ENCODE results near the gene MPRIP.

Gene MPRIP

DNA sequence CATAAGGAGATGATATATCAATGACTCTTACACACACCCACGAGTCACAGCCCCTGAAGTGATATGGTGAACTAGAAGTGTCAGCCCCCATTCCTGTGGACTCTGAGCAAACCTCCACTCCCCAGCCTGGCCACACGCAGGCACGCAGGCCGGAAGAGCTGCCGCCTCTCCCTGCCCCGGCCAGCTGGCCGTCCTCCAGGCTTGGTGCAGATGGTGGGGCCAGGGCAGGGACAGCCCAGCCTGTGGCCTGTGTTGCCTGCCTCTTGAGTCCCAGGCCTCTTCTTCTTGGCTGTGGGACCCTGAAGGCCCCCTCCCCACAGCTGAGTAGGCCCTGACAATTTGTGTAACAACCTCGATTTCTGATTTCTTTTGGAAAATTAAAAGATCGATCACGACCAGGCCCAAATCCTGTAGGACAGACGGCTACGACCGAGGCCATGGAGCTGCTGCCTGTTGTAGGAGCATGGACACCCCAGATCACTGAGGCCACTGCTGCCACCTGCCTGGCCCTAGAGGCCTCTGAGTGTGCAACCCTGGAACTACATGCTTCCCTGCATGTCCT is 10.0 kb upstream of the MPRIP start:
- DNase-seq = no peak

DNA sequence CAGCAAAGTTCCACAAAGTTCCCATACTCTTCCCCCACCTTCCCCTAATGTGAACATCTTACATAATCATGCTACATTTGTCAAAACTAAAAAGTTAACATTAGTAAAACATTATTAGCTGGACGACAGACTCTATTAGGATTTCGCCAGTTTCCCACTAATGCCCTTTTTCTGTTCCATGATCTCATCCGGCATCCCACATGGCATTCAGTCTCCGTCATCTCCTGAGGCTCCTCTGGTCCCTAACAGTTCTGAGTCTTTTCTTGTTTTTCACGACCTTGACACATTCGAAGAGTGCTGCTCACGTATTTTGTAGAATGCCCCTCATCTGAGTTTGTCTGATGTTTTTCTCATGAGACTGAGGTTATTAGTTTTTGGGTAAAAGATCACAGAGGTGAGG is 8.8 kb upstream of the MPRIP start:
- DNase-seq = no peak

DNA sequence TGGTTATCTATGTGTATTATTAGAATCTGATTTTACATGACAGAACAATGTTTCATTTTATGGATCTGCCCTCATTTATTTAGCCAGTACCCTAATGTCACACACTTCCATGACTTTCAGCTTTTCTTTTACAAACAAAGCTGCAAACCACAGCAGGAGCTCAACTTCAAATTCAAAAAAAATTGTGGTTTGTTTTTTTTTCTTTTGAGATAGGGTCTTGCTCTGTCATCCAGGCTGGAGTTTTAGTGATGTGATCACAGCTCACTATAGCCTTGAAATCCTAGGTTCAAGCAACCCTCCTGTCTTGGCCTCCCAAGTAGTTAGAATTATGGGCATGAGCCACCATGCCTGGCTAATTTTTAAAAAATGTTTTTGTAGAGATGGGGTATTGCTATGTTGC is 8.2 kb upstream of the MPRIP start:
- DNase-seq = no peak

DNA sequence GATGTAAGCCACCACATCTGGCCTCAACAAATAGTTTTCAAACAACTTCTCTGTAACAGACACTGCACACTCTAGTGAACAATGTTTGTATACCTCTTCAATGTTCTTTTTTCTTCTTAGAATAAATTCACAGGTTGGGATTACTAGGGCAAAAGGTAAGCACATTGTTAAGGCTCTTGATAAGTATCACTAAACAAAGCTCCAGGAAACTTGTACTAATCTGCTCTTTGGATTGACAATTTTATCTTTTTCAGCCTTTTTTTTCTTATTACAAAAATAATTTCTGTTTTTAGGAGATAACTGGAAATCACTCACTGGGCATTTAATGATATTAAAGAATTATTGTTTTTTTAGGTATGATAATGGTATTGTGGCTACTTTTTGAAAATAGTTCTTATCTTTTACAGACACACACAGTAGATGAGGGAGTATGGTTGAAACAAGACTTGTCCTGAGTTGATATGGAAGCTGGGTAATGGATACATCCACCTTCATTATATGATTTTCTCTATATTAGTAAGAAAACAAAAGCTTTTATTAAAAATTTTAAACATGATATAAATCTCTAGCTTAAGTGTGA is 7.7 kb upstream of the MPRIP start:
- DNase-seq = no peak

DNA sequence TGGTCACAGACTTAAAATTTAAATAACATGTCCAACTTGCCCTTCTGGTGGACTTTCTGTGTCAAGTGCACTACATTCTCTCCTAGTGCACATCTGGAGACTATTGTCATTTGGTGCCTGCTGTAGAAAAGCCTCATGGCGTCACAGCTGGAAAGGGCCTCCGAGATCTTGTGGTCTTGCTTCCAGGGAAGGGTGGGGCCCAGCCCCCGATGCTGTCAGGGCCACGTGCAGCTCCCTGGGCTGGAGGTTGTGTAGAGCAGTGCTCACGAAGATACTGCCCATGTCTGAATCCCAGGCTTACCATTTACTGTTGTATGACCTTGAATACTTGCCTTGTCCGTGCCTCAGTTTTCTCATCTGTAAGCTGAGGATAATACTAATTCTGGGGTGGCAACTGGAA is 6.8 kb upstream of the MPRIP start:
- no peak for DNase-seq

DNA sequence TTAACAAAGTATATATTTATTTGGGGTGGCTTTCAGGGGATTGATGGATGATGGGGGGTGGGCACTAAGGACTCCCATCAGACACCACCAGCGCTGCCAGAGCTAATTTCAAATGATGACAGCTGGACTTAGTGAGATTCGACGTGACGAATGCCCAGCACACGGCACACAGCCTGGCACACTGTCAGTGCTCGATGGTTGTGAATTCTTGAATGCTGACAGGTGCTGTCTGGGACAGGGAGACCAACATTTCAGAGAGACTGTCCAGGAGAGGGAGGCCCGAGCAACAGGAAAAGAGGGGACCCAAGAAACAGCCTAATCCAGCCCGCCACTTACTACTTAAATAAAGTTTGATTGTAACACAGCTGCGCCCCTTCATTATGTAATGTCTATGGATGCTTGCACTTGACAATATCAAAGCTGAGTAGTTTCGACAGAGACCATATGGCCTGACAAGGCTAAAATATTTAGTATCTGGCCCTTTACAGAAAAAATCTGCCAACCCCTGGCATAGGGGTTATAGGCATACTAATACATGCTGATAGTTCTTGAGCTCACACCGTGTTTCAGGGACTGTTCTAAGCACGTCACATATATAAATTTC is 6.2 kb upstream of the MPRIP start:
- no peak for DNase-seq

DNA sequence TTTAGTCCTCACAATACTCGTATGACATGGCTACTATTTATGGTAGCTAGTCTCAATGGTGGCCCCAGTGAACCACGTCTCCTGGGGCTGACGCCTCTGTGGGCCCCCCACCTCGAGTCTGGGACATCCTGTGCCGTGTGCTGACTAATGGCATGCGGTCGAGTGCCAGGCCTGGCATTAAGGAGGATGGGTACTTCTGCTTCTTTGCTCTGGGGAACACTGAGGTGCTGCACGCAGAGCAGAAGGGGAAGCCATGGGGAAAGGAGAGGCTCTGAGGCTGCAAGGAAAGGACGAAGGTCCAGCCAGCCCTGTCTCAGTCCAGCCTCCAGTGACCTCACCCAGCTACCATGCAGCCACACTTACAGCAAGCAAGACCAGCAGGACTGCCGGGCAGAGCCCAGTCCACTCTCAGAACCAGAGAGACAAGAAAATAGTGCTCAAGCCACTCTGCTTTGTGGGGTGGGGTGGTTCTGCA is 5.7 kb upstream of the MPRIP start:
- no peak for DNase-seq

DNA sequence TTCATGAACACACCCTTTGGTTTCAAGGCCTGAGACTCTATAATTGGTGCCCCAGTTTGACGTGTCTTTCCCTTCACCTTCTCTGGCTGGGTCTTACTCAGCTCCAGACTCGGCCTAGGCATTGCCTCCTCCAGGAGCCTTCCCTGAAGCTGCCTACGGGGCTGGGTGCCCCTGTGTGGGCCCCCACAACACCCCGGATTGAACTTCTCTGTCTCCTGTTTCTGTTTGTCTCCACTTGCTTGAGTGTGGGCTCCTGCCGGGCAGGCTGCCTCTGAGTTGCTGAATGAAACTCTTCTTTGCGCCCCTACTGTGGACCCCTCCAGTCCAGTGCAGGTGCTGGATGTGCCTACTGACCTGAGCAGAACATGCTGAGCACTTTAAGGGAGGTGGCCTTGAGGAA is 2.3 kb upstream of the MPRIP start:
- DNase-seq = no peak

DNA sequence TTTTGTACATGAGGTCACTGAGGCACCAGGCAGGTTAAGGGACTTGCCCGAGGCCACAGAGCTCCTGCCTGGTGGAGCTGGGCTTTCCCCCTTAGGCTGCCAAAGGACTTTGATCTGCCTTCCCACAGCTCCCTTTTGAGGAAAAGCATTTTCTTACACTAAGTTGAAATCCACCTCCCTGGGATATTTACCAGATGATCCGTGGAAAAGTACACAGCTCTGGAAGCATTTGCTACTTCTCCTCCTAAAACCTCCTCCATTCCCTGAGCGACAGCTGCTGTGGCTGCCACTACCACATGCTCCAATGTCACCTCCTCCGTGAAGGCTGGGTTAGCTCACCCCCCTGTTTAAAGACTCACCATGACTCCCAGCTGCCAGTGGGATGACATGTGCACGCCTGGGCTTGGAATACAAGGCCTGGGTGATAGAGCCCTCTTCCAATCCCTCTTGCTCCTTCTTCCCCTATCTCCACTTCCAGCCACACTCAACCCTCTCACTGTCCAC is 1.2 kb upstream of the MPRIP start:
- DNase-seq = no peak

DNA sequence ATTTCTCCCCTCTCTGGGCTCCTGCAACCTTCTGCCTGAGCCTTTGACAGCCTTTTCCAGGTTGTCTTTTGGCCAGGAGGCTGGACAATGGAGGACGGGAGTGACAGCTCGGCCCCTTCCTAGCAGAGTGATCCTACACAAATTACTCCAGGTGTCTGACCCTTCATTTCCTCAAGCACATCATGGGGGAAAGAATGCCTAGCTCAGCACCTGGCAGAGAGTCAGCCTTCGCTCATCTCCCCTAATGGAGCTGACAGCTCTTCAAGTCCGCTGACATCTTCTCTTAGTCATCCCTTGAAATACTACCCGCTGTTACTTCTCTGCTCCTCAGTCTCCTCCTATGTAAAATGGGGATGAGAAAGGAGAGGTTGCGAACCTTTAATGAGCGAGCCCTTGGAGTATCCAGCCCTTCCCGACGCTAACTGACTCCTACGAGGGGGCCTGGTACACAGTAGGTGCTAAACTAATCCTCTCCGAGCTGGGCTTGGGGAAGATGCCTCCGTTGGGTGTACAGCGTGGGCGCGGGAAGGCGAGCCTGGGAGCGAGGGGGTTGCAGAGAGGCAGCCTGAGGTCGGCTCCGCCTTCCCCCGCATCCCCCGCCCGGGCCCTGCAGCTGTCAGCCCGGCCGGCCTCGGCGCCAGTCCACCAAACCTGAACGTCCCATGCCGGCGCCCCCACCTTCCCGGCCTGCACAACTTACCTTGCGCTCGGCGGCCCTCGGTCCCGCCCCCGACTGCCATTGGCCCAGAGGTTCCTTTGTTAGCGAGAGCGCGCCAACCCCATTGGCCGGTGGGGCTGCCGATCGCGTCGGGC is 480 bp upstream of the MPRIP start:
- DNase-seq = peak; percentile 97

DNA sequence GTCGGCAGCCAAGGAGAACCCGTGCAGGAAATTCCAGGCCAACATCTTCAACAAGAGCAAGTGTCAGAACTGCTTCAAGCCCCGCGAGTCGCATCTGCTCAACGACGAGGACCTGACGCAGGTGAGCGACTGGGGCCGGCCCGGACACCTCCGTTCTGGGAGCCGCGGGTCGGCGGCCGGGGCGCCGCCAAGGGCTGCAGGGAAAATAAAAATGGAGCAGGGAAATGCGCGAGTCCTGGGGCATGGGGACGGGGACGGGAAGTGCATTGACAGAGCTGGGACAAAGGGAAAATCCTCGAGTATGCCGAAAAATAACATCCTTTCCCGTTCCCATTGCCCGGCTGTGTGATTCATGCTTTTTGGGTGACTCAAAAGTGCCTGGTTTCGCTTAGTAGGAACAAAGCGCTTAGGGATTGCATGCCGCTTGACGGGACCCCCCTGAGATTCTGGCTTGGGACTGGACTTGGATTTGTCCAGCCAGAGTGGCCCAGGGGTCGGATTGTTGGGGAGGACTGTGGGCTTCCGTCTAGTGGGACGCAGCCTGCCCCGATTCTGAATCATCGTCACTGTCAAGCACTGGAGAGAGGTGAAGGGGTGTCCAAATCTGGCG is 699 bp downstream of the MPRIP start:
- no peak for DNase-seq

DNA sequence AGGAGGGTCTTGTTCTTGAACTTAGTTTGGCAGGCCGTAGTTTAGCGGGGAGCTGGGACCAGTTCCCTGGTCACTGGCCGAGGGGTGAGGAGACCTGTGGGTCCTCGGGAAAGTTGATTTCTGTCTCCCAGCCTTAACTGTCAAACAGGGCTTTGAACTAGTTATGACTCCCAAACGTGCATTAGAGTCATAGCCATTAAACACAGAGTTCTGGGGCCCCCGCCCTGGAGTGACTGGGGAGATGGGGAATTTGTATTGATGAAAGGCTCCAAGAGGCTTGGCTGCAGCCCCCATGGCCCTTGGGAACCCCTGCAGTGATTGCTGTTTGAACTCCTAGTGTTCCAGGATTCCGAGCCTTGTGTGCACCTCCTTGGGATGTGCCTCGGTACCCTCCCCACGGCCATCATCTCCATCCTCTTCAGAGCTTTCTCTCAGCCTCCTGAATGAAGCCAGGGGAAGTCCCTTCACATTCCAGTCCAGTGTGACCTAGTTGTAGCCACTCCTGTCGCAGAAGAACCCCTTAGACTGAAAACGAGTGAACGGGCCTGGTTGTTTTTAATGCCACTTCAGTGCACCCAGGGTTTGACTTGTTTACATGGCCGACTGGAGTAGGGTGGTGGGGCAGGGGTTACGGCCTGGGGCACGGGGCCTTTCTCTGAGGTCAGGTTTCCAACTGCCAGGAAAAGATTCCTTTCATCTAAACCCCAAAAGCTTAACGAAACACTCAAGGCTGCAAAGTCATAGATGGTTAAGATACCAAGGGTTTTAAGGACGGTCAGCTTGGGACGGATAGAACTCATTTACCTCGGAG is 1.4 kb downstream of the MPRIP start:
- no peak for DNase-seq

DNA sequence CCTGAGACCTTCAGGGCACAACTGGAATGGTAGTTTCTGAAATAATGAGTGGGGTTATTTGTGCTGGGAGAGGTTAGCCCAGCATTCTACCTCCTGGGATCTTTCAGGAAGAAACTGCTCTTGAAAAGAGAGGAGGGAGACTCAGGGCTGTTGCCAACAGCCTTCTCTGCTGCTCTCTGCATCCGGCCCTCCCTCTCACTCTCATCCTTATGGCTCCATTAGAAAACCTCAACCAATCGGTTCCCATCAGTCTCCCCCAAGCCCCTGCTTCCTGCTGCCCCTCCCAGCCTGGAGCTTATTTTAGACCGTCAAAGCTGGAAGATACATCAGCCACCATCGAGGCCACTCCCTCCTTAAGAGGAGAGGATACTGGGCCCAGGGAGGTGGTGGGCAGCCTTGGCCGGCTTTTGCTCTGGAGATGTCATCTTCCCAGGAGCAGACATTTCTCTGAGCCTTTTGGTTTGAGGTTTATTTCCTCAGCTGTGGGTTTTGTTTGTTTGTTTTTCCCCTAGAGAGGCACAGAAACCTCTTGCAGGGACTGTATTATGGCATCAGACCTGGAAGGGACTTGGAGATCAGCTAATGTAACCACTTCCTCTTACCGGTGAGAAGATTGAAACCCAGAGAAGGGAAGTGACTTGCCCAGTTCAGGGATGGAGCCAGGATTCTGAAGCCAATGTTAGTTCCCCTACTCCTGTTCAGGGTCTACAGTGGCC is 2.7 kb downstream of the MPRIP start:
- DNase-seq = peak; percentile 57

DNA sequence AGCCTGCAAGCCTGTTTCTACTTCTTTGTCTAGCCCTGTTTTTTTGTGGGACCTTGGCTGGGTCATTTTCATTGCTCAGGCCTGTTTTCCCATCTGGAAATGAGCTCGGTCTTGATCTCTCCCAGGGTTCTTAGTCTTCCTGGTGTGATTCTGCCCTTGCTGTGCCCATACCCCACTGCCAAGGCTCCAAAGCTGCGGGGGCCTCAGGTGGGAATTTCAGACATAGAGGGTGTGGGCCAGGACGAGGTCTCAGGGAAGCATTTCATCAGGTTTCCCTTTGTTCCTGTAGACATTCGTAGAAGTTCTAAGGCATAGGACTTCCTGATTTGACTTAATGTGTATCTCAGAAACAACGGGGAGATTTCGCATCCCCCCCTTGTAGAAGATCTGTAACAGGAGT is 5.8 kb downstream of the MPRIP start:
- no peak for DNase-seq

DNA sequence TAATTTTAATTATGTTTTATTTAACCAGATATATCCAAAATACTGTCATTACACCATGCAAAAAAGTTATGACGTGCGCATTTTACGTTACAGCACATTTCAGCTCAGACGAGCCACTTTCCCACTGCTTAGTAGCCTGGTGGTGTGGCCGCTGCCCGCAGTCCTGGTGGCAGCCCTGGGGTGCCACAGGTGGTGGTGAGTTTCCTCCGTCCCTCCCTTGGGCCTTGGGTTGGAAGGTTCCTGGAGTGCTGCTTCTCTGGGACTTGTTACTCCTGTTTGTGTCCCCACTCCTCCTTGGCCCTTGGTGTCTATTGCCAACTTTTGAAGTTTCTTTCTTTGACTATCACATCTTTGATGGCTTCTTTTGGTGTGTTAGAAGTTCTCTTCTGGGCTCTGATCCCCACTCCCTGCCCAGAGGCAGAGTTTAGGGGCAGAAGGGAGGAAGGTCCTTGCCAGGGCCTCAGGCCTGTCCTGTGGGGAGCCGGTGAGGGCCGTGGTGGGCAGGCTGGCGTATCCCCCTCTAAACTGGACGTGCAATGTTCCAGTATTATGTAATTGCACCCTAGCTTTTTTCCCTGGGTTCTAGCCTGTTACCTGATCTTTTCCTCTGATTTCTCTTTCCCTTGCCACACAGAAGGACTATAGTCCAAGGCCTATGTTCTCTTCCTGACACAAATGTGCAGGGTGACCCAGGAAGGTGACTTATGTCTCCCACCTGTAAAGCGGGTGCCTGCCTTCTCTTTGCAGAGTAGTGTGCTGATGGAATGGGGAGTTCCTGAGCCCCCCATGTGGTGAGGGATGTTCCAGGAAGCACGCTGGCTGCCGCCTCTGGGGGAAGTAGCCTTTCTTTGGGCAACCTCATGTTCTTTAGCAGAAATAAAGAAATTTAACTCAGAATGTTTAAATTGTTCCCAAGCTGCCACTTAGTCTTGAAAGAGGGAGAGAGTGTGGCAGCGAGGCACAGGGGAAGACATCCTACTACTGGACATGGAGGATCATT is 8.4 kb downstream of the MPRIP start:
- no peak for DNase-seq

DNA sequence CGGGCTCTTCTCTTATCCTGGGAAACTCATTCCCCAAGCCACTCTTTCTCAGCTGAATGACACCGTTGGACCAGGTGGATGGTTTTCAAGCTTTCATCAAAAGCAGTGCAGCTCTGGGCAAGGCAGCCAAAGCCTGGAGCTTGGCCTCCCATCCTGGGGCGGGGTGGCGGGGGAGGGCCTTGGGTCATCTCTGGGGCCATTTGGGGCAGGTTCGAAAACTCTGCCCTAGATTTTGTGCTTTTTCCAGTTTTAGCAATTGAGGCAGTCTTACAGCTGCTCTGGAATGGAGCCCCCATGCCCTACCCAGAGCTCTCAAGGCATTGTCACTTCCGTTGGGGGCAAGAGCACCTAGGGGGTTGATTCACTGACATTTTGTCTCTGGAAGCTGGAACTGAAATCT is 9.1 kb downstream of the MPRIP start:
- no peak for DNase-seq

DNA sequence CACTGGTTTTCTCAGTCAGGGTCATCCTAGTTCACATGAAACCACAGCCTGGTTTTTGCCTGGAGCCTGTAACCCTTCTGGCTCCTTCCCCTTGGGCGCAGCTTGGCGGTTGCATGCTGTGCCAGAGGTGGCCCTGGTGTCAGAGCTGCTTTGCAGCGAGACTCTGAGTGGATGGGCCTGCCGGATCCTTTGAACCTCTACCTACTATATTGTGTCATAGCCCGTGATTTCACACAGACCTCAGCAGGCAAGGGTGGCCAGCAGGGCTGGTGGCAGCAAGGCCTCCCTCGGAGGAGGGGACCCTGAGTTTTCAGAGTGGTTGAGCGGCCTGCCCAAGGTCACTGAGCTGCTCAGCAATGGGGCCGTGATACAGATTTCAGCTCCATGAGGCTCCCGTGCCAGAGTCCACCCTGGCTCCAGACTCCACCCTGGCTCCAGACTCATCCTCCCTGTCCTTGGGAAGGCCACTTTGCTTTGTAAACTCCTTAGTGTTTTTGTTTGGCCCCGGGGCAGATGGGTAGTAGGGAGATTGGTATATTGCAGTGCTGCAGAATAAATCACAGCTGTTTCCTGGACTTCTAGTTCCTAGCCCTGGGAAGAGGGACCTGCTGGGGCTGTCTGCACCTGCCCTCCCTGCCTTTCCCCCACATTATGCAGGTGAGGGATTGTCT is 9.7 kb downstream of the MPRIP start:
- no peak for DNase-seq

DNA sequence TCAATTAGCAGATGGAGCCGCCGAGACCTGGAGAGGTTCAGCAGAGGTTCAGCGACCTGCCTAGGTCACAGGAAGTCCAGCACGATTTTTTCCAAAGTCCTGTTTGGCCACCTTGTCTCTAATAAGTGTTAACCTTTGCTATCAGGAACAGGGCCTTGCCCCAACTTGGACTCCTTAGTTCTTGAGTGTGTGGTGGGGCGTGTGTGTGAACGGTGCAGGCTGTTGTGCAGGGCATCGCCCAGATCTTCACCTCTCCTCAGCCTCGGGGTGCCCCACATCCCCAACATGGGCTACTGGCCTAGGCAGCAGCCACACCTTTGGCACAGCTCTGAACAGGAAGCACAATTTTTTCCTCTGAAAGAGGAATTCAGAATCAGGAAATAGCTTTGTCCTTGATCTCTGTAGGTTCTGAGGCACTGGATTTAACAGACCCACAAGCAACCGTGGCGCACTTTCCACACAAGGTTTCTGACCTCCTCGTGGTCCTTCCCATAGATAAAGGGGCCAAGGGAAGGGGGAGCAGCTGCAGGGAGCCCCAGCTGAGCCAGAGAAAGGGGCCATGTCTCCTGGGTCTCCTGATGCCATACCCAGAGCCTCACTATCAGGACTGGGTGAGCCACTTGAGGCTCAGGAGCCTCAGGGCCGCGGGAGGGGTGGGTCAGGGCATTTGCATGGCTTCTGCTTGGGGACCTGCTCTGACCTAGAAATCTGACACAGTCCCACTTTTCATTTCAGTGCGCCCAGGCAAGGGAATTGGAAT is 10.4 kb downstream of the MPRIP start:
- no peak for DNase-seq

Data from T1000 (cell line).